ENCODE results near the gene MEGF10.

MEGF10 gene

DNA sequence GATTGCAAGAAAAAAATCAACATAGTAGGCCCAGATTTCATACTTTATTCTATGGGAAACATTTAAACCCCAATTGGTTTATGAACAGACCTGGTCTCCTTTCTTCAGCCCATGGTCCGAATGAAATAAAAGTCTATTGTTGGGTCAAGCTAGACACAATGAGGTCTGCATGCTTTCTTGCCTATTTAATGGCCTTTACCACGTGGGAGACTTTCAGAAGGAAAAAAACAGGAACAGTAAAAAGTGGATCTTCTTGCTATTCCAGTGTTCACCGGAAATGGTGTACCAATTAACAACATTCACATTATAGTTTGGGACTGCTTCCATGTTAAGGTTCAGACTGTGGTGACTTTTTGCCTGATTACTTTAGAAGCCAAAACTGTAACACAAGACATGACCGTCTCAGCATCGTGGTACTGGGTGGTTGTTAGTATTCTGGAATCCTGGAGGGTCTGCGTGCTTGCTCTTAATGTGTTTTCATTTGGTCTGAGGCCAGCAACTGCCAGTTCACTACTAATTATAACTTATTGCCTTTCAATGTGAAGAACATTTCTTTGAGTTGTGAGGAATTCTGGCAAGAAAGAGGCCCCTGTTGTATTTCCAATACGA is 141.5 kb downstream of the MEGF10 start:
- no peak for FAIRE-seq
- DNase-seq (ENCODE audit: insufficient read length, low spot score) = no peak

DNA sequence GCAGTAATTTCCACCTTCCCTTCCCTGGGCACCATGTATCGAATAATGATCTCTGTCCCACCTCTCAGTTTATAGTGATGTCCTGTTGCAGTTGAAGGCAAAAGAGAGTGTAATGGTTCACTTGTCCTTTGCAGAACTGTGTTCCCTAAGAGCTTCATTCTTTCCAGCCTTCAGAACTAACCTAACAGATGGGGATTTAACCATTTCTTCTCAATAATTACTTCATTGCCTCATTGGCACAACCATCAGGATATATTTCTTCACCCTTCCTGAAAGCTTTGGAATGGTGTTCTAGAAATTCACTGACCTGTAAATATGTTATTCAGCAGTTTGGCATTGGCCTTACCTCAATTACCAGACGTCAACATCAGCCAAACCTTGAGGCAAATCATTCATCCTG is 142.9 kb downstream of the MEGF10 start:
- DNase-seq (ENCODE audit: insufficient read length, low spot score) (no peak), FAIRE-seq (no peak)

DNA sequence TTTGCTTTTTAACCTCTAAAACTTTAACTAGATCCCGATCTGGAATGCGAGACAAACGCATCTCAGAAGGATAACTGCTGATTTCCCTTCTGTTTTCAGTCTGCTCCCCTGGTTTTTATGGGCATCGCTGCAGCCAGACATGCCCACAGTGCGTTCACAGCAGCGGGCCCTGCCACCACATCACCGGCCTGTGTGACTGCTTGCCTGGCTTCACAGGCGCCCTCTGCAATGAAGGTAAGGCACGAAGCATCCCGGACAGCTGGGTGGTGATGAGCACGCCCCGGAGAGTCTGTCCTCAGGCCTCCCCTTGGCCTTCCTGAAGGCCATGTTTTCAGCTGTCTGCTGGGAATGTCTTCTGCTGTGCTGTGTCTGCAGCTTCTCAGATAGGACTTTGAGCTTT is 144.0 kb downstream of the MEGF10 start:
- DNase-seq (ENCODE audit: insufficient read length, low spot score) (no peak), FAIRE-seq (no peak)

DNA sequence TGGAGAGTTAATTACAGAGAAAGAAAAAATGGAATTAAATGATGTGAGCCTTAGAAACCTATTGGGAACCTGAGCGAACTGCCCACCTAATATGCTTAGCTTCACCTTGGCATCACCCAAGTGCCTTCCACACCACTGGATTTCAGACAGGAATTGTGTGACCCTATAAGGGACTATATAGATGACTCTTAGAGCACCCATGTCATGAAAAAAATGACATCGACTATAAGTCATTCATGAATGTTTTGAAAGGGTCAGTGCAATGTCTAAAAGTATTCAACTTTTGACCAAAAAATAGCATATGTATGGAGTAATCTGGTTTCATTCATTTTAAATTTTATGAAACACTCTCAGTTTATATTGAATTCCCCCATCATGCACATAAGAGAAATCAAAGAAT is 145.2 kb downstream of the MEGF10 start:
- FAIRE-seq (no peak), DNase-seq (ENCODE audit: insufficient read length, low spot score) (no peak)

DNA sequence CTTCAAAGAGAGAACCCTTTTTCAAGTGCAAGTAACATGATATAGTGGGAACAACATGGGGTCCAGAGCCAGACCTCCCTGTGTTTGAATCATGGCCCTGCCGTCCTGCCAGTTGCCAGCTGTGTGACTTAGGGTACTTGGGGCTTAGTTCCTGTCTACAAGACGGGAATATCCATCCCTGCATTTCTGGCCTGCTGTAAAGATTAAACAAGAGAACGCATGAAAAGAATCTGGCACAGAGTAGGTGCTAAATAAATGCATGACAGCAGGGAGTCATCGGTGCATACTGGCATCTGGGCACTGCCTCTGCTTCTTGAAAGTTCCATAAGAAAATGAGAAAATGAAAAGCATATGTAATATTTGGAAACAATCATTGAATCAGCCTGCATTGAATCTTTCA is 149.0 kb downstream of the MEGF10 start:
- DNase-seq (ENCODE audit: insufficient read length, low spot score) (no peak), FAIRE-seq (no peak)

DNA sequence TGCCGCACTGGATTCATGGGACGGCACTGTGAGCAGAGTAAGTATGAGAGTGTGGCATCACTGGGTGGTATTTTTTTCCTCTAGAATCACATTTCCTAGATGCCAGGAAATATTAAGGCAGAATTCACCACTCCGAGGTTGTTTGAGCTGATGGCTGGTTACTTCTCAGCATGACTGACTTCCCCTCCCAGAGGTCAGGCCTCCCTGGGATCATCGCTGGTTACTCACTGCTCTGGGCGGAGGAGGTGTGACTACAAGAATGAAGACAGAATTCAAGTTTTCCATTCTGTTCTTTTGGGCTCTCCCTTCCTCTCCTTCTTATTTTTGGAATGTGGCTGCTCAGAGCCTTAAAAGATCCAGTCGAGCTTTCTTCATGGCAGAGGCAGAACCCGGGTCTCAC is 150.2 kb downstream of the MEGF10 start:
- FAIRE-seq (no peak), DNase-seq (ENCODE audit: insufficient read length, low spot score) (no peak)

DNA sequence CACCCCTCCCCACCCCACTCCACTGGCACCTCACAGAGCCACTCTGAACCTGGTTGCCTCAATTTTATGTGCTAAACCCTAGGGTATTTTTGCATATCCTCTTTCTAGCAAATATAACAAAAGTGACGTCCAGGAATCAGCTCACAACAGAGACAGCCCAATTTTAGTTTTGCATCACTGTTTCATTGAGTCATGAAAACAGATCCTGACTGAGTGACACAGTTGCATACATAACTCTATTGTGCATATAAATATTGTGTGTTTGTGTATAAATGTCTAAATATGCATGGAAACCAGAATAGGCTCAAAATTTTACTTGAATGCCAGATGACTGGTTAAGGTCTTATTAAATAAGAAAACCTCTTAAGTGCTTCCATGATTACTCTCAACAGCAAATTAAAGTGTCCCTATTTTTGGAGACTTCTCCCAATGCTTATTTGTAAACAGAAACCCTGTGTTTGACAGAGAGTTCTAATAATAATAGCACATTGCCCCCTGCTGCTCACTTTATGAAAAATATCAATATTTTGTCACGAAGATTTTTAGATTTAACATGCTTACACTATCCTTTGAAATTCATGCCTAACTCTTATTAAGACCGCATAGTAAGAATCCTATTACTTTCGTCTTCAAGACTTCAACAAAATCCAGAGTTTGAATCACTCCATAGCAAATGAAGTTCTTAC is 151.3 kb downstream of the MEGF10 start:
- DNase-seq (ENCODE audit: insufficient read length, low spot score) = peak; percentile 30
- FAIRE-seq = no peak

DNA sequence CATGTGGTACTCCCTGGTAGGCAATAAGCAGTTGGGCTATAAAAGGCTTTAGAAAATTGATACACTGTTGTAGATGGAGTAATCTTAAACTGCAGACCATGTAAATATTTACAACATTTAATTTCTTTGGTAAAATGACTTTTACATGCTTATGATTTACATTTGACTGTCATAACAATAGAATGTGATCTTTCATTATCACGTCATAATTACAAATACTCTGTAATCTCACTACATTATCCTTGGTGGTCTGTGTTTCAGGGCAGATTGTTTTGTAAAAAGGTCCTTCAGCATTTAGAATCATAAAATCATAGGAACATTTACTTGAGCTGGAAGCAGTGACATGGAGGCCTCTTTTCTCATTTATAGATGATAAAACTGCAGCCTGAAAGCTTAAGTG is 153.6 kb downstream of the MEGF10 start:
- FAIRE-seq = no peak
- DNase-seq (ENCODE audit: insufficient read length, low spot score) = no peak

DNA sequence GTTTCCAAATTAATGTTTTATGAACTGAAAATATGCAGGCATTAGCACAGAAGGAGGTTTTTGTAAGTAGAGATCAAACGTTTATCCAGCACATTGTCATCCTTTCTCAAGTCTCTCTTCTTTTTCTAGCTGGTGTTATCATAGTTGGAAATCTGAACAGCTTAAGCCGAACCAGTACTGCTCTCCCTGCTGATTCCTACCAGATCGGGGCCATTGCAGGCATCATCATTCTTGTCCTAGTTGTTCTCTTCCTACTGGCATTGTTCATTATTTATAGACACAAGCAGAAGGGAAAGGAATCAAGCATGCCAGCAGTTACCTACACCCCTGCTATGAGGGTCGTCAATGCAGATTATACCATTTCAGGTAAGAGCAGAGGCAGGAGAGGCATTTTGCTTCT is 154.7 kb downstream of the MEGF10 start:
- FAIRE-seq = no peak

DNA sequence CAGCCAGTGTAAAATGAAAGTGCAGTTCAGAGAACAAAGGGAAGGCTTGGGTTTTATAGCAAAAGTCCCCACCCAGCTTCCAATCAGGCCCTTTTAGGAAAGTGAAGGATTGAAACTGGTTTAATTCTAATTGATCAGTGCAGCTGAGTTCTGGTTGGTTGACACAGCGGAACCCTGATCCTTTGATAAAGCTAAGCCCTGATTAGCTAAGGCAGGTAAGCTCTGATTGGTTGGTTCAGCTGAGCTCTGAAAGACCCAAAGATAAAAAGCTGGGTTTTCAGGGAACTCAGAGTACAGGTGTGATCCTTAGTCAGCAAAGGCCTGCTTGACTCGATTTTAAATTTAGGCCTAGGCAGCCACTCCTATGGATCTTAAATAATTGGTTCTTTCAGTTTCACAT is 156.0 kb downstream of the MEGF10 start:
- DNase-seq (ENCODE audit: insufficient read length, low spot score) (no peak), FAIRE-seq (no peak)

More for the DNA sequence above, 154.7 kb downstream of the MEGF10 start:
- DNase-seq (ENCODE audit: insufficient read length, low spot score) = no peak

DNA sequence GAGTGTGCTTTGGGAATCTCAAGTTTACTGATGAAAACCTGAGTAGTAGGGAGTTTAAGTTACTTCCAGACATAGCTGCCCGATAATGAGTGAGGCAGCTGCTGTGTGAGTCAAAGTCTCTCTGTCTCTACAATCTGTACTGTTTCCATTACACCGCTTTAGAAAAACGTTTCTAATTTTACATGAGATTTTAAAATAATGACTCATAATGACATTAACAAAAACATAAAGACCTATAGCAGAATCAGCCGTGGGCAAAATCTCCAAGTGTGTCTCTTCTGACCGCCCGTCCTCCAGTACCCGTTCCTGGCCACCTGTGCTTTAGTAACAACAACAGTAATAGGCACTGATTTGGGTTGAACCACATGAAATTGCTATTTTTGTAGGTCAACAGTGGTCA is 157.2 kb downstream of the MEGF10 start:
- DNase-seq (ENCODE audit: insufficient read length, low spot score) (no peak), FAIRE-seq (no peak)

DNA sequence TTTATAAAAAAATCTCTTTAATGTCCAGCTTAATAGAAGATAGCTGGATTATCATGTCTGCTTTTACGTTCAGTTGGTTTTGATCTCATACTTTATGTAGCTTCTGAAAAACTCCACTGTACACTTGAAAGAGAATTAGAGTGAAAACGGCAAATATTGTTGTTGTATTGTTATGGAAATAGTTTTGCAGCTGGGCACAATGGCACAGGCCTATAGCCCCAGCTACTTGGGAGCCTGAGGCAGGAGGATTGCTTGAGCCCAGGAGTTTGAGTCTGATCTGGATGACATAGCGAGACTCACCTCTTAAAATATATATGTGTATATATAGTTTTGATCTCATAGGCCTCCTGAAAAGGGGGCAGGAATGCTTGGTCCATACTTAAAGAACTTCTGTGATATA is 159.4 kb downstream of the MEGF10 start:
- FAIRE-seq (no peak), DNase-seq (ENCODE audit: insufficient read length, low spot score) (no peak)

DNA sequence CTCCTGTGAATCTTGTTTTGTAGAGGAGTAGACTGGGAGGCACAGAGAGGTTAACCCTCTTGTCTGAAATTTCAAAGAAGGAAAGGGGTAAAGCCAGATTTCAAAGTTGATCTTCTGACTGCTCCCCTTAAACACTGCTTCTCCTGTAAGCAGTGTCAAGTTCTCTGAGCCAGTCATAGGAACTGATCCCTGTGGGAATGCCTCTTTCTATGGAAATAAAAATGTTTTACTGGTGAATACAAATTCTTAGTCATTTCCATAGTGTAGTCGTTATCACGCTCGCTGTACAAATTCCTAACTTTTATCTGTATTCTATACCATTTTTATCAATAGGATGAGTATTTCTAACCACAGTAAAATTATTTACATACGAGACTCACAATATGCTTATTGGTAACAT is 160.5 kb downstream of the MEGF10 start:
- DNase-seq (ENCODE audit: insufficient read length, low spot score) = no peak
- FAIRE-seq = no peak

DNA sequence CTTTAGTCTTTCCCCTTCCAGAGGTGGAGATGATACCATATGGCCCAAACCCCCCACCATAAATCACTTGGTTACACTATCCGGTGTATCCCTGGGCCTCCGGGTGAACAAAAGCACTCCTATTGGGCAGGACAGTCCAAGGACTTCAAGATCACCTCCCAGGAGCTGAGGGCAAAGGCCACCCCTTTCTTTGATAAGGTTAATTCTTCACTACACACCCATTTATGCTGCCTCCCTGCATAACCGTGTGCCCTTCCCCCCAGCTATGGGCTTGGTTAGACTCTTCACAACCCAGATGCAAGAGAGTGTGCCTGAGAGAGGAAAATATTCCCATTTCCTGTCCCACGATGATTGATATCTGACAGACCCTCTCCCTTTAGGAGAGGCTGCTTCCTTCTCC is 162.0 kb downstream of the MEGF10 start:
- DNase-seq (ENCODE audit: insufficient read length, low spot score) (no peak), FAIRE-seq (no peak)

DNA sequence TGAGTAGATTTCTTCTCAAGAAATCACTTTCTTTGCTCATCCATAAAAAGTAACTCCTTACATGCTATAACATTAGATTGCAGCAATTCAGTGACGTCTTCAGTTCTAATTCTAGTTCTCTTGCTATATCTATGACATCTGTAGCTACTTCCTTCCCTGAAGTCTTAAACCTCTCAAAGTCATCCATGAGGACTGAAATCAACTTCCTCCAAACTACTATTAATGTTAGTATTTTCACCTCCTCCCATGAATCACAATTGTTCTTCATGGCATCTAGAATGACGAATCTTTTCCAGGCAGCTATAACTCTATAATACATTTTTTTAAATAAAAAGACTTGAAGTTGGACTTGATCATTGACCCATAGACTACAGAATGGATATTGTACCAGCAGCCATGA is 180.6 kb downstream of the MEGF10 start:
- no peak for FAIRE-seq
- no peak for DNase-seq (ENCODE audit: insufficient read length, low spot score)

DNA sequence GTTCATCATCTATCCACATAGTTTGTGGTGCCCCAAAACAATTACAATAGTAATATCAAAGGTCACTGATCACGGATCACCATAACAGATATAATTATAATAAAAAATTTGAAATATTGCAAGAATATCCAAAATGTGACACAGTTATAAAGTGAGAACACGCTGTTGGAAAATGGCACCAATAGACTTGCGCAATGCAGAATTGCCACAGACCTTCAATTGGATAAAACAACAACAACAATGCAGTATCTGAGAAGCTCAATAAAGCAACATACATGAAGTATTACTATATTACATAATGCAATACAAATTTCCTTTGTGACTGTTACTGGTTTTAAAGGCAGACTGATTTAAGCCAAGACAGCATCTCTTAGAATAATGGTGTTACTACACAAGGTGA is 182.1 kb downstream of the MEGF10 start:
- DNase-seq (ENCODE audit: insufficient read length, low spot score) (no peak), FAIRE-seq (no peak)

DNA sequence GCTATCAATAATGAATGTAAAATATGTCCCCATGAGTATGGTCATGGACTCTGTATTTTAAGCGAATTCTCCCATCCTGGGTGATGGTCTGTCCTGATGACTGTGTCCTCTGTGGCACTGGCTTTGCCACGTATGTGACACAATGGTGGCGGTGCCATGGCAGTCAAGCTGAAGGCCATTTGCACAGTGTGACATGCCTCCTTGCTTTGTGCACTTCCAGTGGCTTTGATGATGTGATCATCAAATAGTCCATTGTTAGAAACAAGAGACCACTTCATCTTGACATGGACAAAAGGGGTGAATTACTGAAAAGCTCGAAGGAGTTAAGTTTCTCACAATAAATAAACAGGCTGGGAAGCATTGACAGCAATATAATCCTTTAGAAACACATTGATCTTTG is 195.9 kb downstream of the MEGF10 start:
- no peak for DNase-seq (ENCODE audit: insufficient read length, low spot score)
- no peak for FAIRE-seq

DNA sequence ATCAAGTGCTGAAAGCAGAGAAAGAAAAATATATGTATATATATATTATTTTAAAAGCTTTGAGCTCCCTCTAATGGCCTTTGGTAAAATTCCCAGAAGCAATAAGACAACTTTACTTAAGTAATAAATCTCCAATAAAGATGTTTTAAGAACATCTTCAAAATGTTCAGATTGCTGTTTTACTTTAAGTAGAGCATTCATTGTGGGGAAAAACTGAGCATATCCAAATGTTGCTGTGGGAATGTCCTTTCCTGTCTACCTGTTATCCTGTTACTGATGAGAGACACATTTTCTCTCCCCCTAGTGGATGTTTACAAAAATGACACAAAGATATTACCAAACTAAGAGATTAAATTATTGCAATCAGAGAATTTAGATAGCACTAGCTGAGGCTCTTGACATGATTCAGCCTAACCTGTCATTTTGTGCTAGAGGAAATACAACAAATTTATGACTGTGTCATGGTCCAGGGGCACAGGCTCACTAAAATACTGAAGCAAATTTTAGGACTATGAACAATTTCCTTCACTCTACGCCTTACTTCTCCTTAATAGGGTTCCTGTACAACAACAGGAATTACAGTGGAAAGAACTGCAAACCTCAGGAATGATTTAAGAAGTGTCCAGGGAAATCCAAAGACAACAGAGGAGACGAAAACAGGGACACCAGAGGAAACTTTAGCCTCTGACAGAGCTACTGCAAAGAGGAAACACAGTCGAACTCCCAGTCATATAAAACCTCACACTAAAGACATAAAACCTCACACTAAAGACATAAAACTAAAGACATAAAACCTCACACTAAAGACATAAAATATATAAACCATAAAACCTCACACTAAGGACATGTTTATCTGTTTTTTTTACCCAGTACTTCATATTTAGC is 202.5 kb downstream of the MEGF10 start:
- no peak for FAIRE-seq
- DNase-seq (ENCODE audit: insufficient read length, low spot score) = peak; percentile 38

DNA sequence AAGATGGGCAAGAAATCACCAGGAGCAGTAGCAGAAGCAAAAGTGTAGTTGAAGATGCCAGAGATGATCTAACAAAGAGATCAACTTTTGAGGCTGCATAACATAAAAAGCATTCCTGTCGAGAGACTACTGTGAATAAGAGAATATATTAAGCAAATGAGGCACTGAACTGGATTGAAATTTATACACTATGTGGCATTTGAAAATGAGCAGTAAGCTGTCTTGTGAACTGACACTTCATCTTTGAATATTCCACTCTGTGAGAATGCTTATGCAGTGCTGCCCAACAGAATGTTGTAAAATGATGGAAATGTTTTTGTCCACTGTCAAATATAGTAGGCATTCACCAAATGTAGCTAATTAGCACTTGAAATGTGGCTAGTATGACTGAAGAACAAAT is 208.0 kb downstream of the MEGF10 start:
- DNase-seq (ENCODE audit: insufficient read length, low spot score) (no peak), FAIRE-seq (no peak)

DNA sequence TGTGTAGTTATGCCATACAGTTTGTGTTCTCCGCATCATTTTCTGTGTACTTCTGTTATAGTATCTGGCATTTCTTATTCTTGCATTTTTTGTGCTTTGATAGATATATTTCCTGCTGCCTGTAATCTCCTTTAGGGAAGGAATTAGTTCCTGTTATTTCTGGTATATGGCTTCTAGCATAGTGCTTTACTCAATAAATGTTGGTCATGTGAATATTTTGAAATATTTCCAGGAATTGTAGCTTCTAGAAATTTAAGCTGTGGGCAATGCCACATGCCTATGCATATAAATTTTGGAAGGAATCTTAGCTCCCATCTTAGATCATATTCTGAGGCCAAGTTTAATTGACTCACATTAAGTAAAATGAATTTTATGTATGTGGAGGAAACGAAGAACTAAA is 215.3 kb downstream of the MEGF10 start:
- no peak for FAIRE-seq

DNA sequence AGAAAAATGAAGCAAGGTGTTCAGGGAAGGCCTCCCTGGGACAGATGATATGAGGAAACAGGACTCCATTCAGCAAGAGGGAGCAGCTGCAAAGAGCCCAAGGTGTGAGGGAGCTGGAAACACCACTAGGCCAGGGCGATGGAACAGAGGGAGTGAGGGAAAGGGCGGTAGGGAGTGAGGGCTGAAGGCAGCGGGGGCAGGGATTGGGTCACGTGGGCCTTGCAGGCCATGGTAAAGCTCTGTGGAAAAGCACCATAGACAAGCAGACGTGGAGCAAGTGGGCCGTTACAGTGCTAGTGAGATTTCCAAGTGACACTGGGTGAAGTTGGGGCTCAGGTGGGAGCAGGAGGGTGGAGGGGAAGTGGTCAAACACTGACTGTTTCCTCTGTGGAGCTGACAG is 216.0 kb downstream of the MEGF10 start:
- DNase-seq (ENCODE audit: insufficient read length, low spot score) = no peak

More for the DNA sequence above, 215.3 kb downstream of the MEGF10 start:
- no peak for DNase-seq (ENCODE audit: insufficient read length, low spot score)

More for the DNA sequence above, 216.0 kb downstream of the MEGF10 start:
- no peak for FAIRE-seq

All from HTR-8/SVneo (cell line).